GM12878 (cell line): ENCODE measurements around the gene TDRD3. TPM values are rescaled to one million over a fixed set of nuclear protein-coding genes. Genes with fewer than 3 reads are reported as not detected.

Source experiments
- ATAC-seq: fragments of 200-7000 bp; cut with Tn5 transposase; 3 replicates; pipeline ENCODE4 v1.9.1; 2020; ENCODE audit warnings: mild to moderate bottlenecking, moderate library complexity
- BruUV-seq: library from RNA; stranded (reverse); fragments of 400-500 nt; replicated peaks from 2 replicates; lab custom pipeline; 2021; lab: Mats Ljungman, UMichigan
- CTCF ChIA-PET: fragments of 300-600 bp; sonication (Branson Sonifier 250); formaldehyde crosslinking; extraction: SDS; loops from one replicate; lab custom pipeline; 2021; ENCODE audit warnings: inconsistent platforms; lab: Yijun Ruan, JAX
- POLR2A ChIA-PET: fragments of 350-600 bp; formaldehyde crosslinking; extraction: SDS; loops from one replicate; lab custom pipeline; 2021; ENCODE audit warnings: inconsistent platforms; lab: Charles Lee
- RAD21 ChIA-PET: fragments of 300-600 bp; sonication (Branson Sonifier 250); formaldehyde crosslinking; loops from one replicate; lab custom pipeline; 2023; ENCODE audit warnings: antibody characterized with exemption; ENCODE audit not compliant: unreplicated experiment; lab: Charles Lee
- SMC1A ChIA-PET: fragments of 300-600 bp; sonication (Branson Sonifier 250); formaldehyde crosslinking; loops from one replicate; lab custom pipeline; 2023; ENCODE audit not compliant: unreplicated experiment, uncharacterized antibody; lab: Charles Lee
- DNase-seq: peaks from one replicate; pipeline ENCODE4 v3.0.0-alpha.2; 2011; ENCODE audit warnings: low read depth, low spot score
- FAIRE-seq: peaks from 3 replicates; lab custom pipeline; 2011; peaks lifted over from hg19 to GRCh38; lab: Jason Lieb, UNC
- H2AFZ ChIP-seq: 2 replicates; pipeline ENCODE4 v1.6.0; 2011; ENCODE audit warnings: low read depth, low read length, control low read depth; ENCODE audit not compliant: control insufficient read depth
- H3K27ac ChIP-seq: 2 replicates; pipeline ENCODE4 v1.5.1; 2011; ENCODE audit warnings: control low read depth; ENCODE audit not compliant: control insufficient read depth, insufficient read depth
- H3K27me3 ChIP-seq, 2 experiments: replicated peaks in 1 of 2; 2 replicates each; pipeline versions ENCODE4 v1.6.0 to v1.6.1; 2011; ENCODE audit warnings: low read length in 1 of 2; ENCODE audit not compliant: control insufficient read depth in 2 of 2, insufficient read depth in 2 of 2
- H3K36me3 ChIP-seq, 2 experiments: 2 replicates each; pipeline ENCODE4 v1.5.1; 2011; ENCODE audit warnings: low read length in 1 of 2; ENCODE audit not compliant: control insufficient read depth in 2 of 2, insufficient read depth in 2 of 2
- H3K4me1 ChIP-seq: 2 replicates; pipeline ENCODE4 v1.6.1; 2011; ENCODE audit warnings: mild to moderate bottlenecking, low read length, moderate library complexity, mixed read lengths; ENCODE audit not compliant: control insufficient read depth, insufficient read depth
- H3K4me2 ChIP-seq: 2 replicates; pipeline ENCODE4 v1.6.0; 2011; ENCODE audit warnings: control low read depth; ENCODE audit not compliant: control insufficient read depth, insufficient read depth
- H3K4me3 ChIP-seq: fragments of 200-600 bp; sonication (generic); 2 replicates; pipeline ENCODE4 v1.5.1; 2016
- H3K79me2 ChIP-seq: 2 replicates; pipeline ENCODE4 v1.6.0; 2011; ENCODE audit warnings: low read length; ENCODE audit not compliant: control insufficient read depth, insufficient read depth
- H3K9ac ChIP-seq: 2 replicates; pipeline ENCODE4 v1.8.0; 2011; ENCODE audit warnings: low read length, control low read depth, mixed read lengths; ENCODE audit not compliant: control insufficient read depth, insufficient read depth
- H3K9me3 ChIP-seq: replicated peaks from 3 replicates; pipeline ENCODE4 v1.5.1; 2011; ENCODE audit warnings: mild to moderate bottlenecking, low read length; ENCODE audit not compliant: control insufficient read depth, insufficient read depth
- H4K20me1 ChIP-seq: 2 replicates; pipeline ENCODE4 v1.6.0; 2011; ENCODE audit not compliant: control insufficient read depth, insufficient read depth
- BHLHE40 ChIP-seq, 2 experiments: fragments of 450-650 bp in 1 of 2; IDR thresholded peaks; 2 replicates each; pipeline ENCODE4 v1.6.1; 2011 to 2017; ENCODE audit warnings: low read depth in 2 of 2, borderline replicate concordance in 1 of 2, improper control_type of control experiment in 1 of 2, low read length in 1 of 2, mild to moderate bottlenecking in 1 of 2
- EZH2 ChIP-seq: IDR thresholded peaks from 2 replicates; pipeline ENCODE4 v1.6.1; 2012; ENCODE audit warnings: low read depth, mild to moderate bottlenecking, control low read depth, inconsistent platforms, low read length, borderline replicate concordance; ENCODE audit not compliant: control insufficient read depth
- JUNB ChIP-seq: IDR thresholded peaks from 2 replicates; pipeline ENCODE4 v1.6.1; 2016; ENCODE audit warnings: antibody characterized with exemption, mild to moderate bottlenecking
- KDM1A ChIP-seq: fragments of 200-600 bp; sonication (generic); IDR thresholded peaks from 2 replicates; pipeline ENCODE4 v1.6.1; 2016; ENCODE audit warnings: borderline replicate concordance
- MEF2A ChIP-seq: IDR thresholded peaks from 2 replicates; pipeline ENCODE4 v1.6.1; 2011; ENCODE audit warnings: low read depth, mild to moderate bottlenecking, low read length, moderate library complexity; ENCODE audit not compliant: insufficient read depth
- NFXL1 ChIP-seq: fragments of 450-650 bp; IDR thresholded peaks from 2 replicates; pipeline ENCODE4 v1.6.1; 2017; ENCODE audit warnings: antibody characterized with exemption, mild to moderate bottlenecking, borderline replicate concordance
- SMARCA5 ChIP-seq: fragments of 450-650 bp; IDR thresholded peaks from 2 replicates; pipeline ENCODE4 v1.6.1; 2017; ENCODE audit warnings: mild to moderate bottlenecking
- TARDBP ChIP-seq: IDR thresholded peaks from 2 replicates; pipeline ENCODE4 v1.6.1; 2016; ENCODE audit warnings: borderline replicate concordance
- YBX1 ChIP-seq: fragments of 450-650 bp; IDR thresholded peaks from 2 replicates; pipeline ENCODE4 v1.6.1; 2016; ENCODE audit warnings: antibody characterized with exemption
- ZZZ3 ChIP-seq: IDR thresholded peaks from 2 replicates; pipeline ENCODE4 v1.6.1; 2011; ENCODE audit warnings: low read depth; ENCODE audit not compliant: control insufficient read depth, insufficient read length
- WGBS: methylation state at CpG from one replicate; pipeline ENCODE4 v1.1.6; 2016; ENCODE audit warnings: low lambda C conversion rate; ENCODE audit not compliant: insufficient replicate concordance, insufficient coverage; ENCODE audit errors: missing lambda C conversion rate; 5-methylcytosine and 5-hydroxymethylcytosine counted together
- in situ Hi-C: fragments of 300-500 bp; cut with MboI; formaldehyde crosslinking; loops from 9 replicates; pipeline ENCODE4 v1.14.3; 2018; ENCODE audit warnings: mixed read lengths
- intact Hi-C: fragments of 100-400 bp; cut with micrococcal nuclease; formaldehyde crosslinking; loops from one replicate; pipeline ENCODE4 v1.14.2; 2022; ENCODE audit not compliant: unreplicated experiment
- polyA plus RNA-seq, 11 experiments: library from polyadenylated mRNA; depleted of rRNA in 4 of 11; unstranded in 6 of 11; stranded (reverse) in 5 of 11; fragments of >200 nt; fragmentation: Nextera tagmentation in 4 of 11; fragmentation: Illumina TruSeq in 1 of 11; extraction: Ambion mirVana in 4 of 11; extraction: Trizol in 1 of 11; gene quantifications; 1 replicate in 1 of 11; 2 replicates in 10 of 11; pipeline versions ENCODE4 v1.2.1 to v1.2.3, GENCODE V29; 2011 to 2016; ENCODE audit warnings: inconsistent platforms in 2 of 11, missing spikeins in 2 of 11, low read depth in 1 of 11
- total RNA-seq, 4 experiments: library from RNA; depleted of rRNA in 3 of 4; stranded (reverse); fragments of >200 nt in 3 of 4; fragmentation: Illumina TruSeq in 1 of 4; extraction: Trizol in 1 of 4; gene quantifications; 2 replicates each; pipeline versions ENCODE4 v1.2.1 to v1.2.3, GENCODE V29; 2013 to 2021
- TF ChIP-seq, protein P1 (sequence below): IDR thresholded peaks from 2 replicates; pipeline ENCODE4 v1.6.1; 2012; ENCODE audit warnings: improper control_type of control experiment, low read depth, low read length; ENCODE audit not compliant: insufficient replicate concordance
- TF ChIP-seq, protein P2 (sequence below): fragments of 450-650 bp; IDR thresholded peaks from 2 replicates; pipeline ENCODE4 v1.6.1; 2017; ENCODE audit warnings: mild to moderate bottlenecking, low read depth, inconsistent platforms; ENCODE audit not compliant: poor library complexity, severe bottlenecking
- TF ChIP-seq, protein P3 (sequence below): fragments of 450-650 bp; conservative IDR thresholded peaks from 2 replicates; pipeline ENCODE4 v1.6.1; 2017; ENCODE audit warnings: mild to moderate bottlenecking, moderate library complexity

Gene TDRD3
- total and polyA plus RNA-seq, 10 of the 15 experiments (the other 5 are each of a cell fraction or from before 2014, with no cell fraction given), result 8.4 to 27.9 (median 15.8) TPM

DNA sequence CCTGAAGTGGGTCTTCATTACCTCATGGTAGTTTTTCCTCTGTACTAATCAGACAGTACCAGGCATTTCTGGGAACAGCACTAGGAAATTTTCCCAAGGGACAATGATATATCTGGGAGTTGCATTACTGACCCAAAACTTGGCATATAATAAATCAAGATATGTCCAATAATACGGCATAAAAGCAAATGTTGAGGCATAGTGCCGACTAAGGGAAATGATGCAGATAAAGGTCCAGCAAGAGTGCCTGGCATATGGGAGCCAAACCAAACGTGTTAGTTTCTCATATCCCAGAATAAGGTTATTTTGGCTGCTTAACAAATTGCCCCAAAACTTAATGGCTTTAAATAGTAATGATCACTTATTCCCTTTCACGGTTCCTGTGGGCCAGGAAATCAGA lies 12.1 kb upstream of the TDRD3 start:
- Histone ChIP-seq H2AFZ (no peak overlapping the region), H3K27me3 (no peaks in the 10 kb centered on the region), H3K27ac (no peak overlapping the region), H3K4me2 (no peak overlapping the region), H3K79me2 (no peaks in the 10 kb centered on the region), H4K20me1 (no peaks in the 10 kb centered on the region), H3K36me3 (no peaks in the 10 kb centered on the region), H3K9ac (no peak overlapping the region), H3K4me1 (no peaks in the 10 kb centered on the region), H3K4me3 (no peak overlapping the region), H3K9me3 (no peaks in the 10 kb centered on the region)
- TF ChIP-seq MEF2A, result no peak
- TF ChIP-seq YBX1, result no peak
- no peak for TF ChIP-seq EZH2
- TF ChIP-seq TARDBP, result no peak
- TF ChIP-seq, protein P1, sequence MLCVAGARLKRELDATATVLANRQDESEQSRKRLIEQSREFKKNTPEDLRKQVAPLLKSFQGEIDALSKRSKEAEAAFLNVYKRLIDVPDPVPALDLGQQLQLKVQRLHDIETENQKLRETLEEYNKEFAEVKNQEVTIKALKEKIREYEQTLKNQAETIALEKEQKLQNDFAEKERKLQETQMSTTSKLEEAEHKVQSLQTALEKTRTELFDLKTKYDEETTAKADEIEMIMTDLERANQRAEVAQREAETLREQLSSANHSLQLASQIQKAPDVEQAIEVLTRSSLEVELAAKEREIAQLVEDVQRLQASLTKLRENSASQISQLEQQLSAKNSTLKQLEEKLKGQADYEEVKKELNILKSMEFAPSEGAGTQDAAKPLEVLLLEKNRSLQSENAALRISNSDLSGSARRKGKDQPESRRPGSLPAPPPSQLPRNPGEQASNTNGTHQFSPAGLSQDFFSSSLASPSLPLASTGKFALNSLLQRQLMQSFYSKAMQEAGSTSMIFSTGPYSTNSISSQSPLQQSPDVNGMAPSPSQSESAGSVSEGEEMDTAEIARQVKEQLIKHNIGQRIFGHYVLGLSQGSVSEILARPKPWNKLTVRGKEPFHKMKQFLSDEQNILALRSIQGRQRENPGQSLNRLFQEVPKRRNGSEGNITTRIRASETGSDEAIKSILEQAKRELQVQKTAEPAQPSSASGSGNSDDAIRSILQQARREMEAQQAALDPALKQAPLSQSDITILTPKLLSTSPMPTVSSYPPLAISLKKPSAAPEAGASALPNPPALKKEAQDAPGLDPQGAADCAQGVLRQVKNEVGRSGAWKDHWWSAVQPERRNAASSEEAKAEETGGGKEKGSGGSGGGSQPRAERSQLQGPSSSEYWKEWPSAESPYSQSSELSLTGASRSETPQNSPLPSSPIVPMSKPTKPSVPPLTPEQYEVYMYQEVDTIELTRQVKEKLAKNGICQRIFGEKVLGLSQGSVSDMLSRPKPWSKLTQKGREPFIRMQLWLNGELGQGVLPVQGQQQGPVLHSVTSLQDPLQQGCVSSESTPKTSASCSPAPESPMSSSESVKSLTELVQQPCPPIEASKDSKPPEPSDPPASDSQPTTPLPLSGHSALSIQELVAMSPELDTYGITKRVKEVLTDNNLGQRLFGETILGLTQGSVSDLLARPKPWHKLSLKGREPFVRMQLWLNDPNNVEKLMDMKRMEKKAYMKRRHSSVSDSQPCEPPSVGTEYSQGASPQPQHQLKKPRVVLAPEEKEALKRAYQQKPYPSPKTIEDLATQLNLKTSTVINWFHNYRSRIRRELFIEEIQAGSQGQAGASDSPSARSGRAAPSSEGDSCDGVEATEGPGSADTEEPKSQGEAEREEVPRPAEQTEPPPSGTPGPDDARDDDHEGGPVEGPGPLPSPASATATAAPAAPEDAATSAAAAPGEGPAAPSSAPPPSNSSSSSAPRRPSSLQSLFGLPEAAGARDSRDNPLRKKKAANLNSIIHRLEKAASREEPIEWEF, result no peak
- TF ChIP-seq JUNB, result no peak
- no peak for TF ChIP-seq SMARCA5
- TF ChIP-seq, protein P2, sequence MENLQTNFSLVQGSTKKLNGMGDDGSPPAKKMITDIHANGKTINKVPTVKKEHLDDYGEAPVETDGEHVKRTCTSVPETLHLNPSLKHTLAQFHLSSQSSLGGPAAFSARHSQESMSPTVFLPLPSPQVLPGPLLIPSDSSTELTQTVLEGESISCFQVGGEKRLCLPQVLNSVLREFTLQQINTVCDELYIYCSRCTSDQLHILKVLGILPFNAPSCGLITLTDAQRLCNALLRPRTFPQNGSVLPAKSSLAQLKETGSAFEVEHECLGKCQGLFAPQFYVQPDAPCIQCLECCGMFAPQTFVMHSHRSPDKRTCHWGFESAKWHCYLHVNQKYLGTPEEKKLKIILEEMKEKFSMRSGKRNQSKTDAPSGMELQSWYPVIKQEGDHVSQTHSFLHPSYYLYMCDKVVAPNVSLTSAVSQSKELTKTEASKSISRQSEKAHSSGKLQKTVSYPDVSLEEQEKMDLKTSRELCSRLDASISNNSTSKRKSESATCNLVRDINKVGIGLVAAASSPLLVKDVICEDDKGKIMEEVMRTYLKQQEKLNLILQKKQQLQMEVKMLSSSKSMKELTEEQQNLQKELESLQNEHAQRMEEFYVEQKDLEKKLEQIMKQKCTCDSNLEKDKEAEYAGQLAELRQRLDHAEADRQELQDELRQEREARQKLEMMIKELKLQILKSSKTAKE, result no peak
- TF ChIP-seq ZZZ3, result no peak
- TF ChIP-seq KDM1A, result no peak
- no peak for TF ChIP-seq BHLHE40 (IDR thresholded peaks at IDR 0.05; ENCODE audit: borderline replicate concordance in 1 of 2, low read depth in 2 of 2, low read length in 1 of 2)
- no peak for TF ChIP-seq NFXL1
- TF ChIP-seq, protein P3, sequence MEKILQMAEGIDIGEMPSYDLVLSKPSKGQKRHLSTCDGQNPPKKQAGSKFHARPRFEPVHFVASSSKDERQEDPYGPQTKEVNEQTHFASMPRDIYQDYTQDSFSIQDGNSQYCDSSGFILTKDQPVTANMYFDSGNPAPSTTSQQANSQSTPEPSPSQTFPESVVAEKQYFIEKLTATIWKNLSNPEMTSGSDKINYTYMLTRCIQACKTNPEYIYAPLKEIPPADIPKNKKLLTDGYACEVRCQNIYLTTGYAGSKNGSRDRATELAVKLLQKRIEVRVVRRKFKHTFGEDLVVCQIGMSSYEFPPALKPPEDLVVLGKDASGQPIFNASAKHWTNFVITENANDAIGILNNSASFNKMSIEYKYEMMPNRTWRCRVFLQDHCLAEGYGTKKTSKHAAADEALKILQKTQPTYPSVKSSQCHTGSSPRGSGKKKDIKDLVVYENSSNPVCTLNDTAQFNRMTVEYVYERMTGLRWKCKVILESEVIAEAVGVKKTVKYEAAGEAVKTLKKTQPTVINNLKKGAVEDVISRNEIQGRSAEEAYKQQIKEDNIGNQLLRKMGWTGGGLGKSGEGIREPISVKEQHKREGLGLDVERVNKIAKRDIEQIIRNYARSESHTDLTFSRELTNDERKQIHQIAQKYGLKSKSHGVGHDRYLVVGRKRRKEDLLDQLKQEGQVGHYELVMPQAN, result no peak
- in situ Hi-C loops (no loop called here), intact Hi-C loops (no loop called here)
- BruUV-seq, result no TSS peak
- DNase-seq (no peak), FAIRE-seq (no peak), ATAC-seq (no peak)
- RAD21 ChIA-PET, result no interaction called here
- SMC1A ChIA-PET, result no interaction called here
- 53% methylated on average over 4 of the region's 4 CpGs for WGBS
- POLR2A ChIA-PET, result no interaction called here
- CTCF ChIA-PET, result no interaction called here
